H7 (cell line): ENCODE results near the gene TRIM9. TPM values are rescaled to one million over a fixed set of nuclear protein-coding genes. Genes with fewer than 3 reads are reported as not detected.

ENCODE experiments used
- DNase-seq: peaks from one replicate; pipeline ENCODE4 v3.0.0; 2012
- H3K27me3 ChIP-seq: 2 replicates; pipeline ENCODE4 v1.6.0; 2011; ENCODE audit warnings: mild to moderate bottlenecking, low read length; ENCODE audit not compliant: control insufficient read depth, insufficient read depth
- H3K36me3 ChIP-seq: replicated peaks from 2 replicates; pipeline ENCODE4 v1.5.1; 2011; ENCODE audit warnings: low read length; ENCODE audit not compliant: control insufficient read depth, insufficient read depth
- H3K4me3 ChIP-seq: 2 replicates; pipeline ENCODE4 v1.5.1; 2011; ENCODE audit warnings: low read depth, mild to moderate bottlenecking, control low read depth, low read length, moderate library complexity; ENCODE audit not compliant: insufficient read depth
- total RNA-seq: library from RNA; depleted of rRNA; stranded (reverse); fragments of >200 nt; shearing (Covaris generic); gene quantifications from 2 replicates; pipeline ENCODE4 v1.2.3, GENCODE V29; 2014

Gene TRIM9
- total RNA-seq, 1 experiment from 2014 or later: 0.73 TPM

- no peak for DNase-seq
- Histone ChIP-seq H3K36me3 (no peaks in the 10 kb centered on the region), H3K27me3 (no peaks in the 10 kb centered on the region), H3K4me3 (no peak overlapping the region)
These were observed 13.2 kb downstream of the TRIM9 start for GRCh38 chr14:51081712-51082111.

- Histone ChIP-seq H3K36me3 (no peaks in the 10 kb centered on the region), H3K4me3 (no peak overlapping the region), H3K27me3 (no peaks in the 10 kb centered on the region)
- DNase-seq: no peak
These were observed 13.7 kb downstream of the TRIM9 start for GRCh38 chr14:51081209-51081608.

- Histone ChIP-seq H3K36me3 (no peaks in the 10 kb centered on the region), H3K4me3 (no peak overlapping the region), H3K27me3 (no peaks in the 10 kb centered on the region)
- DNase-seq: no peak
These were observed 14.3 kb downstream of the TRIM9 start for GRCh38 chr14:51080645-51081044.

GRCh38 chr14:51079489-51079888 is 15.4 kb downstream of the TRIM9 start:
- DNase-seq: no peak
- no peaks in the 10 kb centered on the region for H3K27me3 ChIP-seq
- H3K4me3 ChIP-seq: no peak overlapping the region
- H3K36me3 ChIP-seq: no peaks in the 10 kb centered on the region

- no peaks in the 10 kb centered on the region for H3K27me3 ChIP-seq
- no peaks in the 10 kb centered on the region for H3K36me3 ChIP-seq
- DNase-seq: no peak
- H3K4me3 ChIP-seq: no peak overlapping the region
These were observed 15.8 kb downstream of the TRIM9 start for GRCh38 chr14:51079085-51079484.

- Histone ChIP-seq H3K27me3 (no peaks in the 10 kb centered on the region), H3K4me3 (no peak overlapping the region), H3K36me3 (no peaks in the 10 kb centered on the region)
- DNase-seq: no peak
These were observed 20.1 kb downstream of the TRIM9 start for GRCh38 chr14:51074701-51075385.

GRCh38 chr14:51073731-51074130 is 21.2 kb downstream of the TRIM9 start:
- Histone ChIP-seq H3K4me3 (no peak overlapping the region), H3K27me3 (no peaks in the 10 kb centered on the region), H3K36me3 (no peaks in the 10 kb centered on the region)
- DNase-seq: no peak

- Histone ChIP-seq H3K27me3 (no peaks in the 10 kb centered on the region), H3K36me3 (no peaks in the 10 kb centered on the region), H3K4me3 (no peak overlapping the region)
- DNase-seq: no peak
These were observed 21.9 kb downstream of the TRIM9 start for GRCh38 chr14:51072976-51073375.

- Histone ChIP-seq H3K27me3 (no peaks in the 10 kb centered on the region), H3K36me3 (no peaks in the 10 kb centered on the region), H3K4me3 (no peak overlapping the region)
- no peak for DNase-seq
These were observed 23.0 kb downstream of the TRIM9 start for GRCh38 chr14:51071857-51072256.

- Histone ChIP-seq H3K27me3 (no peaks in the 10 kb centered on the region), H3K4me3 (no peak overlapping the region), H3K36me3 (no peaks in the 10 kb centered on the region)
- DNase-seq: no peak
These were observed 24.2 kb downstream of the TRIM9 start for GRCh38 chr14:51070726-51071125.

- no peaks in the 10 kb centered on the region for H3K36me3 ChIP-seq
- no peaks in the 10 kb centered on the region for H3K27me3 ChIP-seq
- H3K4me3 ChIP-seq: no peak overlapping the region
- no peak for DNase-seq
These were observed 25.9 kb downstream of the TRIM9 start for GRCh38 chr14:51069055-51069454.

- no peak for DNase-seq
- H3K36me3 ChIP-seq: no peaks in the 10 kb centered on the region
- H3K27me3 ChIP-seq: no peaks in the 10 kb centered on the region
- H3K4me3 ChIP-seq: no peak overlapping the region
These were observed 26.6 kb downstream of the TRIM9 start for GRCh38 chr14:51068268-51068667.

GRCh38 chr14:51067295-51067694 is 27.6 kb downstream of the TRIM9 start:
- DNase-seq: no peak
- H3K27me3 ChIP-seq: no peaks in the 10 kb centered on the region
- H3K36me3 ChIP-seq: no peaks in the 10 kb centered on the region
- H3K4me3 ChIP-seq: no peak overlapping the region

GRCh38 chr14:51066576-51066975 is 28.3 kb downstream of the TRIM9 start:
- Histone ChIP-seq H3K4me3 (no peak overlapping the region), H3K27me3 (no peaks in the 10 kb centered on the region), H3K36me3 (no peaks in the 10 kb centered on the region)
- no peak for DNase-seq

- Histone ChIP-seq H3K36me3 (no peaks in the 10 kb centered on the region), H3K27me3 (no peaks in the 10 kb centered on the region), H3K4me3 (no peak overlapping the region)
- no peak for DNase-seq
These were observed 35.9 kb downstream of the TRIM9 start for GRCh38 chr14:51059032-51059431.

- Histone ChIP-seq H3K4me3 (no peak overlapping the region), H3K36me3 (no peaks in the 10 kb centered on the region), H3K27me3 (no peaks in the 10 kb centered on the region)
- no peak for DNase-seq
These were observed 36.5 kb downstream of the TRIM9 start for GRCh38 chr14:51058382-51058781.
